ENCODE results near the gene RXRG.

- TF ChIP-seq CTCF (IDR thresholded peaks at IDR 0.05; ENCODE audit: low read length) (no peak), EZH2phosphoT487 (IDR thresholded peaks at IDR 0.05; ENCODE audit: low read length) (no peak), EZH2 (optimal IDR thresholded peaks at IDR 0.05; ENCODE audit: low read depth, low read length) (no peak)
These were observed 29.3 kb upstream of the RXRG start for GRCh38 chr1:165474196-165474595.
